H1 (cell line): ENCODE results near the gene KCND3. TPM values are rescaled to one million over a fixed set of nuclear protein-coding genes. Genes with fewer than 3 reads are reported as not detected.

ENCODE experiments used
- CTCF ChIA-PET: fragments of 300-600 bp; sonication (Branson Sonifier 250); formaldehyde crosslinking; loops from one replicate; lab custom pipeline; 2021; ENCODE audit not compliant: partially characterized antibody; lab: Charles Lee
- POLR2A ChIA-PET: fragments of 300-600 bp; sonication (Branson Sonifier 250); formaldehyde crosslinking; loops from one replicate; lab custom pipeline; 2021; ENCODE audit warnings: inconsistent platforms; ENCODE audit not compliant: partially characterized antibody; lab: Charles Lee
- DNase-seq, 2 experiments: peaks; one replicate each; pipeline versions ENCODE4 v3.0.0 to v3.0.0-alpha.2; 2010 to 2022; ENCODE audit warnings: low spot score in 2 of 2, low read depth in 1 of 2, mixed read lengths in 1 of 2
- FAIRE-seq: peaks from 2 replicates; lab custom pipeline; 2011; peaks lifted over from hg19 to GRCh38; lab: Jason Lieb, UNC
- H2AFZ ChIP-seq: 2 replicates; pipeline ENCODE4 v1.8.1; 2012; ENCODE audit warnings: low read length, inconsistent platforms
- H2AK5ac ChIP-seq: 2 replicates; pipeline ENCODE4 v1.6.1; 2013; ENCODE audit warnings: low read depth, low read length
- H2BK120ac ChIP-seq: replicated peaks from 2 replicates; pipeline ENCODE3; 2013; ENCODE audit warnings: low read depth, low read length, inconsistent platforms
- H2BK12ac ChIP-seq: 2 replicates; pipeline ENCODE4 v1.6.1; 2013; ENCODE audit warnings: low read depth, low read length
- H2BK15ac ChIP-seq: 2 replicates; pipeline ENCODE4 v1.6.1; 2013; ENCODE audit warnings: low read length
- H2BK20ac ChIP-seq: 2 replicates; pipeline ENCODE4 v1.6.1; 2013; ENCODE audit warnings: low read length
- H2BK5ac ChIP-seq: 2 replicates; pipeline ENCODE4 v1.6.1; 2013; ENCODE audit warnings: low read depth, low read length
- H3K14ac ChIP-seq: 2 replicates; pipeline ENCODE4 v1.6.1; 2013; ENCODE audit warnings: inconsistent platforms; ENCODE audit not compliant: insufficient read length
- H3K18ac ChIP-seq: 2 replicates; pipeline ENCODE4 v1.6.1; 2013; ENCODE audit warnings: low read length; ENCODE audit errors: extremely low read depth
- H3K23ac ChIP-seq: 2 replicates; pipeline ENCODE4 v1.6.1; 2013; ENCODE audit warnings: inconsistent platforms; ENCODE audit not compliant: insufficient read length
- H3K23me2 ChIP-seq: 2 replicates; pipeline ENCODE4 v1.6.1; 2013; ENCODE audit warnings: low read depth, low read length
- H3K27ac ChIP-seq: 2 replicates; pipeline ENCODE4 v1.6.1; 2011; ENCODE audit warnings: low read depth, low read length, inconsistent platforms
- H3K27me3 ChIP-seq, 4 experiments: replicated peaks in 1 of 4; 1 replicate in 1 of 4; 2 replicates in 3 of 4; pipeline versions ENCODE4 v1.6.1 to v1.8.1; 2011 to 2013; ENCODE audit warnings: low read length in 3 of 4, mild to moderate bottlenecking in 3 of 4, inconsistent platforms in 2 of 4, mixed read lengths in 2 of 4, moderate library complexity in 1 of 4; ENCODE audit not compliant: control insufficient read depth in 3 of 4, insufficient read depth in 3 of 4; ENCODE audit errors: extremely low read depth in 1 of 4
- H3K36me3 ChIP-seq, 4 experiments: 2 replicates each; pipeline versions ENCODE4 v1.6.1 to v1.8.1; 2011 to 2013; ENCODE audit warnings: mild to moderate bottlenecking in 4 of 4, low read length in 3 of 4, moderate library complexity in 2 of 4, control low read depth in 1 of 4, inconsistent platforms in 1 of 4; ENCODE audit not compliant: insufficient read depth in 4 of 4, control insufficient read depth in 2 of 4
- H3K4ac ChIP-seq: replicated peaks from 2 replicates; pipeline ENCODE3; 2013; ENCODE audit warnings: low read length, low read depth, mixed read lengths, inconsistent platforms; ENCODE audit not compliant: insufficient read length
- H3K4me1 ChIP-seq, 4 experiments: replicated peaks in 1 of 4; 1 replicate in 1 of 4; 2 replicates in 3 of 4; pipeline versions ENCODE4 v1.6.1 to v1.8.1; 2011 to 2013; ENCODE audit warnings: low read length in 3 of 4, inconsistent platforms in 2 of 4, mixed read lengths in 1 of 4; ENCODE audit not compliant: insufficient read depth in 4 of 4, control insufficient read depth in 3 of 4
- H3K4me2 ChIP-seq, 2 experiments: 2 replicates each; pipeline versions ENCODE4 v1.6.1 to v1.8.1; 2011 to 2013; ENCODE audit warnings: low read depth in 2 of 2, low read length in 2 of 2, control low read depth in 1 of 2, inconsistent platforms in 1 of 2, mild to moderate bottlenecking in 1 of 2; ENCODE audit not compliant: insufficient read depth in 1 of 2
- H3K4me3 ChIP-seq, 4 experiments: fragments of 200-600, 300-600 bp in 1 of 4; sonication (generic), shearing (Covaris generic), sonication (Bioruptor Twin) in 1 of 4; 2 replicates each; pipeline versions ENCODE4 v1.5.1 to v1.8.1; 2011 to 2016; ENCODE audit warnings: low read length in 4 of 4, low read depth in 3 of 4, control low read depth in 2 of 4, inconsistent platforms in 2 of 4, mild to moderate bottlenecking in 2 of 4, mixed read lengths in 1 of 4, moderate library complexity in 1 of 4; ENCODE audit not compliant: insufficient read depth in 2 of 4; ENCODE audit errors: extremely low read depth in 1 of 4
- H3K56ac ChIP-seq: replicated peaks from 2 replicates; pipeline ENCODE3; 2013; ENCODE audit warnings: low read depth, mild to moderate bottlenecking, mixed read lengths, low read length, inconsistent platforms; ENCODE audit not compliant: insufficient read length
- H3K79me1 ChIP-seq: 2 replicates; pipeline ENCODE4 v1.6.1; 2013; ENCODE audit warnings: low read depth, low read length, control low read depth
- H3K79me2 ChIP-seq, 2 experiments: 2 replicates each; pipeline versions ENCODE4 v1.6.1 to v1.8.1; 2012 to 2013; ENCODE audit warnings: low read length in 2 of 2, mild to moderate bottlenecking in 2 of 2, inconsistent platforms in 1 of 2; ENCODE audit not compliant: insufficient read depth in 2 of 2, control insufficient read depth in 1 of 2
- H3K9ac ChIP-seq, 4 experiments: replicated peaks in 1 of 4; 1 replicate in 1 of 4; 2 replicates in 3 of 4; pipeline versions ENCODE4 v1.6.1 to v1.8.1; 2011 to 2013; ENCODE audit warnings: low read depth in 3 of 4, low read length in 3 of 4, control low read depth in 2 of 4, mild to moderate bottlenecking in 2 of 4, moderate library complexity in 2 of 4, inconsistent platforms in 1 of 4; ENCODE audit errors: extremely low read depth in 1 of 4
- H3K9me3 ChIP-seq, 2 experiments: 2 replicates each; pipeline versions ENCODE4 v1.6.1 to v1.8.1; 2012 to 2013; ENCODE audit warnings: mild to moderate bottlenecking in 2 of 2, moderate library complexity in 2 of 2, control low read depth in 1 of 2, inconsistent platforms in 1 of 2, low read depth in 1 of 2, low read length in 1 of 2, mixed read lengths in 1 of 2; ENCODE audit not compliant: insufficient read depth in 2 of 2
- H4K20me1 ChIP-seq, 2 experiments: replicated peaks in 1 of 2; 2 replicates each; pipeline versions ENCODE3 to v1.8.1; 2011 to 2013; ENCODE audit warnings: inconsistent platforms in 2 of 2, low read length in 2 of 2, mild to moderate bottlenecking in 1 of 2; ENCODE audit not compliant: insufficient read depth in 2 of 2, control insufficient read depth in 1 of 2
- H4K5ac ChIP-seq: 2 replicates; pipeline ENCODE4 v1.6.1; 2013; ENCODE audit warnings: low read length, low read depth, mixed read lengths, inconsistent platforms; ENCODE audit not compliant: insufficient read length
- H4K8ac ChIP-seq: 2 replicates; pipeline ENCODE4 v1.8.0; 2013; ENCODE audit warnings: mild to moderate bottlenecking, moderate library complexity, low read length, inconsistent platforms; ENCODE audit not compliant: insufficient read depth; ENCODE audit errors: extremely low read depth
- H4K91ac ChIP-seq: replicated peaks from 2 replicates; pipeline ENCODE3; 2013; ENCODE audit warnings: low read length, mixed read lengths, inconsistent platforms; ENCODE audit not compliant: insufficient read length
- EP300 ChIP-seq, 2 experiments: IDR thresholded peaks; 1 replicate in 1 of 2; 2 replicates in 1 of 2; pipeline ENCODE4 v1.6.1; 2011 to 2012; ENCODE audit warnings: low read depth in 2 of 2, low read length in 2 of 2, mild to moderate bottlenecking in 2 of 2, borderline replicate concordance in 1 of 2, inconsistent platforms in 1 of 2, moderate library complexity in 1 of 2
- HDAC6 ChIP-seq: IDR thresholded peaks from one replicate; pipeline ENCODE4 v1.7.1; 2012; ENCODE audit warnings: low read depth, mild to moderate bottlenecking, inconsistent platforms, low read length, moderate library complexity
- NRF1 ChIP-seq: IDR thresholded peaks from 2 replicates; pipeline ENCODE4 v1.6.1; 2011; ENCODE audit warnings: mild to moderate bottlenecking, low read depth, low read length, improper control_type of control experiment
- POLR2AphosphoS5 ChIP-seq: IDR thresholded peaks from 2 replicates; pipeline ENCODE4 v1.6.1; 2011; ENCODE audit warnings: low read depth, low read length
- SP2 ChIP-seq: IDR thresholded peaks from 2 replicates; pipeline ENCODE4 v1.6.1; 2012; ENCODE audit warnings: mild to moderate bottlenecking, low read length, inconsistent platforms
- TAF7 ChIP-seq: optimal IDR thresholded peaks from 2 replicates; pipeline ENCODE3; 2011; ENCODE audit warnings: low read depth, mild to moderate bottlenecking, inconsistent platforms, low read length, moderate library complexity, borderline replicate concordance
- WGBS, 2 experiments: shearing (Covaris generic) in 1 of 2; methylation state at CpG; one replicate each; pipeline versions ENCODE4 v1.1.6 to v1.1.7; 2013 to 2015; ENCODE audit warnings: low lambda C conversion rate in 2 of 2, mixed read lengths in 2 of 2, inconsistent platforms in 1 of 2, low coverage in 1 of 2, missing lambda C conversion rate in 1 of 2; ENCODE audit not compliant: insufficient replicate concordance in 2 of 2, insufficient coverage in 1 of 2, insufficient read length in 1 of 2; ENCODE audit errors: extremely low coverage in 1 of 2, missing lambda C conversion rate in 1 of 2; 5-methylcytosine and 5-hydroxymethylcytosine counted together
- polyA plus RNA-seq, 7 experiments: library from polyadenylated mRNA; depleted of rRNA in 3 of 7; stranded (reverse) in 5 of 7; unstranded in 2 of 7; fragments of >200 nt in 5 of 7; fragments of 200-250 nt in 2 of 7; gene quantifications; 1 replicate in 5 of 7; 2 replicates in 1 of 7; 4 replicates in 1 of 7; pipeline versions ENCODE4 v1.2.1 to v1.2.3, GENCODE V29; 2011 to 2013; ENCODE audit warnings: missing spikeins in 2 of 7, mixed read lengths in 2 of 7
- total RNA-seq: library from RNA; stranded (reverse); fragmentation: NEBNext Ultra II Directional; extraction: Animal tissue kit (Norgen Biotek cat#: 25700); gene quantifications from 2 replicates; pipeline ENCODE4 v1.2.1, GENCODE V29; 2021
- TF ChIP-seq, protein P1 (sequence below): IDR thresholded peaks from 2 replicates; pipeline ENCODE4 v1.6.1; 2012; ENCODE audit warnings: inconsistent platforms
- TF ChIP-seq, protein P2 (sequence below), 3 experiments: IDR thresholded peaks; 1 replicate in 2 of 3; 2 replicates in 1 of 3; pipeline versions ENCODE4 v1.5.1 to v1.6.1; 2011; ENCODE audit warnings: low read length in 3 of 3, mild to moderate bottlenecking in 3 of 3, inconsistent platforms in 2 of 3, low read depth in 1 of 3, moderate library complexity in 1 of 3; ENCODE audit not compliant: insufficient read depth in 1 of 3; ENCODE audit errors: control extremely low read depth in 1 of 3

Gene KCND3
- total and polyA plus RNA-seq, 2 of the 8 experiments (the other 6 are each of a cell fraction or from before 2014, with no cell fraction given) = 0.14 to 0.48 TPM

DNA sequence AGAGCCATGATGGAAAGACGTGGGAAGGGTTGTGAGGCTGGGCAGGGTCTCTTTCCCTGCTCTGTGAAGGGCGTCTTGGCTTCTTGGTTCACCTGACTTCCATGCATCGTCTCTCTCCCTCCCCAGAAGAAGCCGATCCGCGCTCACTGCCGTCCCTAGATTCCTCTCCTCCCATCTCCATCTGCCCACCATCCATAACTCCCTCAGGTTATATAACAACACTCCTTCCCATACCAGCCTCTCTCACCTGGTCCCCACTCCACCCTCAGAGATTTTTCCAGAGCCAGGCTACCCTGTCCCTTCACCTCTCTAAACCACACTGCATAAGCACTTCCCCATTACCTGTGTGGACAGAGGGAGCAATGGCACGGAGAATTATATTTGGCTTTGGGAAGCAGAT, 6.0 kb downstream of the KCND3 start:
- no peak overlapping the region for H3K18ac ChIP-seq
- 92% methylated on average over 8 of the region's 8 CpGs; no CpG with 5 or more reads in 1 of the 2 experiments for WGBS, 2 experiments
- TF ChIP-seq, protein P1, sequence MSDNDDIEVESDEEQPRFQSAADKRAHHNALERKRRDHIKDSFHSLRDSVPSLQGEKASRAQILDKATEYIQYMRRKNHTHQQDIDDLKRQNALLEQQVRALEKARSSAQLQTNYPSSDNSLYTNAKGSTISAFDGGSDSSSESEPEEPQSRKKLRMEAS = no peak
- no peak for TF ChIP-seq TAF7
- TF ChIP-seq SP2 = no peak
- TF ChIP-seq HDAC6 = no peak
- TF ChIP-seq EP300 (IDR thresholded peaks at IDR 0.05; ENCODE audit: borderline replicate concordance in 1 of 2, low read depth in 2 of 2, low read length in 2 of 2) = no peak
- no peak for TF ChIP-seq POLR2AphosphoS5
- TF ChIP-seq, protein P2, sequence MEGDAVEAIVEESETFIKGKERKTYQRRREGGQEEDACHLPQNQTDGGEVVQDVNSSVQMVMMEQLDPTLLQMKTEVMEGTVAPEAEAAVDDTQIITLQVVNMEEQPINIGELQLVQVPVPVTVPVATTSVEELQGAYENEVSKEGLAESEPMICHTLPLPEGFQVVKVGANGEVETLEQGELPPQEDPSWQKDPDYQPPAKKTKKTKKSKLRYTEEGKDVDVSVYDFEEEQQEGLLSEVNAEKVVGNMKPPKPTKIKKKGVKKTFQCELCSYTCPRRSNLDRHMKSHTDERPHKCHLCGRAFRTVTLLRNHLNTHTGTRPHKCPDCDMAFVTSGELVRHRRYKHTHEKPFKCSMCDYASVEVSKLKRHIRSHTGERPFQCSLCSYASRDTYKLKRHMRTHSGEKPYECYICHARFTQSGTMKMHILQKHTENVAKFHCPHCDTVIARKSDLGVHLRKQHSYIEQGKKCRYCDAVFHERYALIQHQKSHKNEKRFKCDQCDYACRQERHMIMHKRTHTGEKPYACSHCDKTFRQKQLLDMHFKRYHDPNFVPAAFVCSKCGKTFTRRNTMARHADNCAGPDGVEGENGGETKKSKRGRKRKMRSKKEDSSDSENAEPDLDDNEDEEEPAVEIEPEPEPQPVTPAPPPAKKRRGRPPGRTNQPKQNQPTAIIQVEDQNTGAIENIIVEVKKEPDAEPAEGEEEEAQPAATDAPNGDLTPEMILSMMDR (IDR thresholded peaks at IDR 0.05; ENCODE audit: control extremely low read depth in 1 of 3, insufficient read depth in 1 of 3, low read depth in 1 of 3, low read length in 3 of 3) = no peak
- TF ChIP-seq NRF1 = no peak
- no peak overlapping the region for H3K56ac ChIP-seq
- no peak overlapping the region for H3K14ac ChIP-seq
- DNase-seq (no peak), FAIRE-seq (no peak)
- H3K79me1 ChIP-seq = no peaks in the 10 kb centered on the region
- no peak overlapping the region for H2AK5ac ChIP-seq
- no peak overlapping the region for H2BK20ac ChIP-seq
- H3K23me2 ChIP-seq = no peaks in the 10 kb centered on the region
- no peak overlapping the region for H2BK120ac ChIP-seq
- H4K91ac ChIP-seq = no peak overlapping the region
- no peak overlapping the region for H3K4me2 ChIP-seq
- H3K36me3 ChIP-seq = no peaks in the 10 kb centered on the region
- H3K9ac ChIP-seq = no peak overlapping the region; a peak in 1 of 7 replicates
- ChIA-PET CTCF (no interaction called here), POLR2A (no interaction called here)
- peaks cover 10 to 22% (median 17%) of the 10 kb centered on the region in 4 experiments for H3K27me3 ChIP-seq
- H4K5ac ChIP-seq = no peak overlapping the region
- H4K8ac ChIP-seq = no peak overlapping the region
- no peak overlapping the region for H3K4me3 ChIP-seq
- peaks cover 5 to 7% of the 10 kb centered on the region in 2 experiments; a peak in 1 of 4 replicates for H3K9me3 ChIP-seq
- no peak overlapping the region for H2AFZ ChIP-seq
- no peak overlapping the region for H2BK12ac ChIP-seq
- no peak overlapping the region for H2BK5ac ChIP-seq
- no peaks in the 10 kb centered on the region for H3K79me2 ChIP-seq
- no peak overlapping the region for H3K23ac ChIP-seq
- H4K20me1 ChIP-seq = peaks cover 0 to under 1% of the 10 kb centered on the region in 2 experiments
- H3K4ac ChIP-seq = no peak overlapping the region
- no peak overlapping the region for H3K27ac ChIP-seq
- peaks cover 0 to 7% (median 5%) of the 10 kb centered on the region in 4 experiments; a peak in 6 of 7 replicates for H3K4me1 ChIP-seq
- H2BK15ac ChIP-seq = no peak overlapping the region
